Vein endothelial cell (primary cell): ENCODE measurements around the gene FBXO9. TPM values are rescaled to one million over a fixed set of nuclear protein-coding genes. Genes with fewer than 3 reads are reported as not detected.

ENCODE experiments used
- small RNA-seq: library from RNA; depleted of rRNA; stranded (forward); fragments of <200 nt; gene quantifications from one replicate; pipeline ENCODE3, GENCODE V24; 2012
- total RNA-seq: library from RNA; depleted of rRNA; stranded (reverse); fragments of >200 nt; gene quantifications from 2 replicates; pipeline ENCODE4 v1.2.3, GENCODE V29; 2012

Gene FBXO9
- total RNA-seq: 29.6 and 42.1 TPM in 2 replicates

GRCh38 chr6:53065266-53066076 lies at the start of gene FBXO9:
Gene FBXO9 (plus strand): TSS chr6:53065404. CDS start chr6:53065790, 386 bp downstream.

GRCh38 chr6:53148684-53149083 lies 83.5 kb downstream of the FBXO9 start, which contains the start of gene GCM1:
Gene GCM1 (minus strand): TSS chr6:53148841. CDS start chr6:53145632, 3,209 bp downstream.

Small RNAs within 50 kb of the gene (small RNA-seq; reads per million reads assigned to genes)
- not detected for gene RN7SL244P

Other genes with a start within 250 kb of the FBXO9 start
- gene GSTA5, start 224.6 kb upstream of the FBXO9 start, total RNA-seq: not detected in 2 replicates
- not detected in 2 replicates for gene GSTA3, start 155.7 kb upstream of the FBXO9 start, total RNA-seq
- gene GSTA4, start 70.1 kb upstream of the FBXO9 start, total RNA-seq: 13.7 and 14.9 TPM in 2 replicates
- 9.8 and 14.9 TPM in 2 replicates for gene CILK1, start 3.6 kb upstream of the FBXO9 start, total RNA-seq
- gene GCM1, start 83.4 kb downstream of the FBXO9 start, total RNA-seq: not detected in 2 replicates